NCI-H774 (cell line): ENCODE results near the gene FOXP3.
"Not testable (repeated sequence)": the region's sequence is repeated elsewhere in the genome, so short reads cannot be mapped to it uniquely, and the experiment has no call there.

Experiments used
- DNase-seq: peaks from one replicate; lab custom pipeline; 2025; lab: John Stamatoyannopoulos, UW

The FOXP3 gene, protein sequence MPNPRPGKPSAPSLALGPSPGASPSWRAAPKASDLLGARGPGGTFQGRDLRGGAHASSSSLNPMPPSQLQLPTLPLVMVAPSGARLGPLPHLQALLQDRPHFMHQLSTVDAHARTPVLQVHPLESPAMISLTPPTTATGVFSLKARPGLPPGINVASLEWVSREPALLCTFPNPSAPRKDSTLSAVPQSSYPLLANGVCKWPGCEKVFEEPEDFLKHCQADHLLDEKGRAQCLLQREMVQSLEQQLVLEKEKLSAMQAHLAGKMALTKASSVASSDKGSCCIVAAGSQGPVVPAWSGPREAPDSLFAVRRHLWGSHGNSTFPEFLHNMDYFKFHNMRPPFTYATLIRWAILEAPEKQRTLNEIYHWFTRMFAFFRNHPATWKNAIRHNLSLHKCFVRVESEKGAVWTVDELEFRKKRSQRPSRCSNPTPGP

DNA sequence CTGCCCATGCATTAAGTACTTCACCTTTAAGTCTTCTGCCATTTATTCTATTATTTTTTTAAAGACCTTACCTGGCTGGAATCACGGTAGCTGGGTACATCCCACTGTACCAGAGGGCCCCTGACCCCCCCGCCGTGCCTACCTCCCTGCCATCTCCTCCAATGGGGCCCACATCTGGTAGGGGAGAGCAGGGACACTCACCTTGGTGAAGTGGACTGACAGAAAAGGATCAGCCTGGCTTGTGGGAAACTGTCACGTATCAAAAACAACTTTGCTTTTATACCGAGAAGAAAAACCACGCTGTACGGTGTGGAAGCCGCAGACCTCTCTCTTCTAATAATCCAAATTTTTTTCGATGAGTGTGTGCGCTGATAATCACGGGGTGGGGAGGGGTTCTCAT, at the start of gene FOXP3:
TSS of gene FOXP3 (minus strand) at position 251 of the 400 bp plus-strand sequence. CDS start 6,205 bp downstream, outside the sequence.
- no peak for DNase-seq

- no peak for DNase-seq
Observed at GRCh38 chrX:49312176-49312575, 47.7 kb upstream of the FOXP3 start.

DNA sequence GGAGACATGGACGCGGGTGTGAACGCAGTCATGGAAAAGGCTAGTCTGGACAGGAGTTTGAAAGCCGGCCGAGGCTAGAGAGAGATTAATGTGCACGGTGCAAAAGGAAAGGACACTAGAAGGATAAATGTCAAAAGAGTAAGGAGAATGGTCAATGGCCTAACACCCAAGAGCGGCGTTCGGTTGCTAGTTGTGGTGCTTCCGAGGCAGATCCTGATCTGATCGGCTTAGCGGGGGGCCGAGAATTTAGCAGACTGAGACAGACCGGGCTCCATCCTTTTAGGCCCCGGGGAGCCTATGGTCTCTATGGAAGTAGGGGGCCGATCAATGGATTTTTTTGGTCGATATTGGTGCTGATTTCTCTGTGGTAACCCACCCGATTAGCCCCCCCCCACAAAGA, 45.9 kb upstream of the FOXP3 start:
- no peak for DNase-seq

- DNase-seq = no peak
Observed at GRCh38 chrX:49309401-49309981, 45.0 kb upstream of the FOXP3 start.

GRCh38 chrX:49308604-49309269, 44.2 kb upstream of the FOXP3 start:
- DNase-seq = no peak

DNA sequence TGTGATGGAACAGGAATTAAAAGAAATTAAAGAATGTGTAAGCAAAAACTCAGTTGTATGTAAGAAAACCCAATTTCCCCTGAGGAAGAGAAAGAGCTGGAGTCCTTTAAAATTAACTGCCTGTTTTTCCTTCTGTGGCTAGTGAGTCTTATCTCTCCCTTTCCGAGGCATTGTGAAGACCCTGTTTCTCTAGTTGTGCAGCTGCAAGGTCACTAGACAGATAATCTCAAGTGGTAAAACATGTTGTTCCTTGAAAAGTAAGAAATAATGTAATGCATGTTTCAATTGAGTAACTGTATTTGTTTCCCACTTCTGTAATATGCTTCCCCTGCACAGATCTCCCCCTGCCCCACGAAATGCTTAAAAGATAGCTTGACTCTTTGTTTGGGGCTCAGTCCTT, 43.3 kb upstream of the FOXP3 start:
- not testable (repeated sequence) for DNase-seq

DNA sequence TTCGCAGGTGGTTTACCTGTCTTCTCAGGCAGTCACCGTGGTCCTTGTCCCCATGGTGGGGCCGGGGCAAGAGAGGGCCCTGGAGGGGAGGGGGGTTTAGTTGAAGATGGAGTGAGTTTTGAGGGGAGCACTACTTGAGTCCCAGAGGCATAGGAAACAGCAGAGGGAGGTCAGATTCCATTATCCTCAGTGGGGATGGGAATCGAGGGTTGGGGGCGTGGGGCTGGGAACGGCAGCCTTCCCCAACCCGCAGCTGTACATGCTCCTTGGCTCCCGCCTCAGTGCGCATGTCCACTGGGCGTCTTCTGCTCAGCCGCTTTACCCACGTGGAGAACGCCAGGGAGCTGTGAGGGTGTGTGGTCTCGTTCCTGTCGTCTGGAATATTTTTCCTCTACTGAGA, 38.8 kb upstream of the FOXP3 start, which contains the start of gene GAGE10:
TSS of gene GAGE10 (plus strand) at position 301 of the 400 bp plus-strand sequence. CDS start 1,214 bp downstream, outside the sequence.
- no peak for DNase-seq

DNA sequence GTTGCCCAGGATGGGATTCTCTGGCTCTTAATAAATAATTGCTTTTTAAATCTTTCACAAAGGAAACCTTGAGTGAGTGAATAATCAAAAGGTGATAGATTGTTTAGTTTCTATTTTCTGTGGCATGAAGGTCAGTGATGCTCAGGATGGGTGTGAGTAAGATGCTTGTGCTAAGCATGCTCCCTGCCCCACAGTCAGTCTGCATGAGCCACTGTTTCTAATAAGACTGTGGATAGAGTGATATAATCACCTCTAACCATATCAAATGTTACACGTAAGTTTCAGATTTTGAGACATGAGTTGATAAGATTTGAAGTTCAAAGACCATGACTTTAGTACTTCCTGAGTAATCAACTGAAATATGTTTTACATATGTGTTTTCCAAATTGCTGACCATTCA, 36.2 kb upstream of the FOXP3 start:
- DNase-seq = no peak

DNA sequence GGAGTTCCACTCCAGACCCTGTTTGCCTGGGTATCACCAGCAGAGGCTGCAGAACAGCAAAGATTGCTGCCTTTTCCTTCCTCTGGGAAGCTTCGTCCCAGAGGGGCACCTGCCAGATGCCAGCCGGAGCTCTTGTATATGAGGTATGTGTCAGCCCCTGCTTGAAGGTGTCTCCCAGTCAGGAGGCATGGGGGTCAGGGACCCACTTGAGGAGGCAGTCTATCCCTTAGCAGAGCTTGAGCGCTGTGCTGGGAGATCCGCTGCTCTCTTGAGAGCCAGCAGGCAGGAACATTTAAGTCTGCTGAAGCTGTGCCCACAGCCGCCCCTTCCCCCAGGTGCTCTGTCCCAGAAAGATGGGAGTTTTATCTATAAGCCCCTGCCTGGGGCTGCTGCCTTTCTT, 34.8 kb upstream of the FOXP3 start:
- not testable (repeated sequence) for DNase-seq

- DNase-seq = no peak
Observed at GRCh38 chrX:49292400-49293362, 28.2 kb upstream of the FOXP3 start.

DNA sequence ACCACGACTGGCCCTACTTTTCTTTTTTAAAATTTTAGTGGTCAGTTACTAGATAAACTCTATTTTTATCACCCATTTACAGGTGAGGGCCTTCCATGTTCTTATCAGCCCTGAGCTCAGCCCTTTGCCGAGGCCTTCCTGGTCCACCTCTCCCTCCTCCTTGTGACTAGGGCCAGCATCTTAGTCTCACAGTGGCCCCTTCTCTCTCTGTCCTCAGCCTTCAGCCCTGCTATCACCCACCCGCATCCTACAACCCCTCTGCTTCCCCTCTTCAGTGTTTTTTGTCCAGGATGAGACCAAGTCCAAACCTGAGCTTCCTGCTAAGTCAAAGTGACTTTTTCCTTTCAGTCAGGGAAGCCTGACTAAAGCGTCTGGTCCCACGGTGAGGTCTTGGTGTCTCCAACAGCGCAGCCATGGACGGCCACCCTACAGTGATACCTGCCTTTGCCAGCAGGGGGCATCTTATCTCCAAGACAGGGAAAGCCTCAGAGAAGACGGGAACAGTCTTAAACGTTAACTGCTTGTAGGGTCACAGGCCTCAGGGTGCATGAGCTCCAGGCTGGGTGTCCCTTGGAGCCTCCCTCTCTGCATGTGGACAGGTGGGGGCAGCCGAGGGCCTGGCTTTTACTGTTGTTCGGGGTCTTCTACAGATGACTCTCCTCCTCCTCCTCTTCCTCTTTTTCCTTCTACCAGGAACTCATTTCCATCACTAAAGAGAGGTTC, 27.3 kb upstream of the FOXP3 start:
- DNase-seq = peak; percentile 0

- no peak for DNase-seq
Observed at GRCh38 chrX:49290215-49290614, 25.7 kb upstream of the FOXP3 start.

DNA sequence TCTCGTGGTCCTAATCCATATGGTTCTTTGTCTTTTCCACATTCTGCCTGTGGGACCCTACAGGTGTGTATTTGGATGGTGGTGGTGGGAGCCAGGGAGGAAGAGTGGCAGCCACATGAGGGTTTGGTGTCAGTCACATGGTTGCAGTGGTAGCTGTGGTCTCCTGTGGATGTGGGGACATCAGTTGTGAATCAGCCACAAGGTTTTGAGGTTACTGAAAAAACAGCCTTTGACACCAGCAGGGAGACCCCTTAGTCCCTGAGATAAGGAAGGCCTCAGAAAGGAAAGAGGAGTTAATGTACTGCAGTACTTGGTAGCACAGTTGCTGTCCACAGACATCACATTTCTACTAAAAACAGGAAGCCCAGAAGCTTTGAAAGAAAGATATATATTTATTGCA, 23.2 kb upstream of the FOXP3 start:
- DNase-seq = no peak

DNA sequence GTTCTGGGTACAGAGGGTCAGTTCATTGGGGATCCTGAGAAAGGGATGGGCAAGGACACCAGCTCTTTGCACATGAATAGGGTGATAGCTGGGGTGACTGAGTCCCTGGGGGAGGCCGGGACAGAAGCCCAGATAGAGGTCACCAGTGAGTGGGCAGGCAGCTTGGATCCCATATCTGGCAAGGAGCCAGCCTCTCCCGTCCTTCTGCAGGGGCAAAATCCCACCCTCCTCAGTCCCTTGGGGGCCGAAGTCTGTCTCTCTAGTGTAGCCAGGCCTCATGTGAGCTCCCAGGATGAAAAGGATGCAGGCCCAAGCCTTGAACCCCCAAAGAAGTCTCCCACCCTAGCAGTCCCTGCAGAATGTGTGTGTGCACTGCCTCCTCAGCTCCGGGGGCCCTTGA, 22.1 kb upstream of the FOXP3 start:
- no peak for DNase-seq

DNA sequence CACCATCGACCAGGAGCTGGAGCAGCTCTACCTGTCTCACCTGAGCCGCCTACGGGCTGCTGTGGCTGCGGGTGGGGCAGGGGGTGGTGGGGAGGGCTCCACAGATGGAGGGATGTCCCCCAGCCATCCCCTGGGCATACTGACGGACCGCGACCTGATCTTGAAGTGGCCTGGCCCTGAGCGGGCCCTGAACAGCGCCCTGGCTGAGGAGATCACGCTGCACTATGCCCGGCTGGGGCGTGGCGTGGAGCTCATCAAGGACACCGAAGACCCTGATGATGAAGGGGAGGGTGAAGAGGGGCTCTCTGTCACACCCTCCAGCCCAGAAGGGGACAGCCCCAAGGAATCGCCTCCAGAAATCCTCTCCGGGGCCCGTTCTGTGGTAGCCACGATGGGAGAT, 21.6 kb upstream of the FOXP3 start:
- DNase-seq = no peak

- no peak for DNase-seq
Observed at GRCh38 chrX:49284212-49284611, 19.7 kb upstream of the FOXP3 start.

DNA sequence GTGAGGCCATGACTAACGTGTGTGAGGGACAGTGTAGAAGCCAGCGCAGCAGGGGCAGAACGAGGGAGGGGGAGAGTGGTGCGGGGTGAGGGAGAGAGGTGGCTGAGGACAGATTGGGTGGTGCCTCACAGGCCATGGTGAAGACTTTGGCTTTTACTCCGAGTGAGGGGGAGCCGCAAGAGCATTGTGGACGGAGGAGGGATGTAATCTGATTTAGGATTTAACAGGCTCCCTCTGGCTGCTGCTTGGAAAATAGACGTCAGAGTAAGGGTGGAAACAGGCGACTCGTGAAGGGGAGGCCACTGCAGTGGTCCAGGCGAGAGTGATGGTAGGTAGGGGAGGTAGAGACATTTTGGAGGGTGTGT, 18.1 kb upstream of the FOXP3 start:
- DNase-seq = no peak

- no peak for DNase-seq
Observed at GRCh38 chrX:49278081-49278480, 13.6 kb upstream of the FOXP3 start.

GRCh38 chrX:49277535-49277830, 13.0 kb upstream of the FOXP3 start:
- no peak for DNase-seq

- no peak for DNase-seq
Observed at GRCh38 chrX:49276671-49277534, 12.4 kb upstream of the FOXP3 start.
